D341Med (cell line): ENCODE data around the gene ABHD16B.
"Not testable (repeated sequence)": the region's sequence is repeated elsewhere in the genome, so short reads cannot be mapped to it uniquely, and the experiment has no call there.

Experiments
- DNase-seq: peaks from one replicate; pipeline ENCODE4 v3.0.0; 2012; ENCODE audit warnings: low spot score

The ABHD16B gene

GRCh38 chr20:63878899-63879663 lies 17.8 kb downstream of the ABHD16B start:
- DNase-seq = peak; percentile 18

- not testable (repeated sequence) for DNase-seq
Measured at GRCh38 chr20:63880901-63881300, 19.6 kb downstream of the ABHD16B start.

- peak; percentile 15 for DNase-seq
Measured at GRCh38 chr20:63881451-63882226, 20.3 kb downstream of the ABHD16B start.

GRCh38 chr20:63882257-63883200 lies 21.2 kb downstream of the ABHD16B start:
- peak; percentile 18 for DNase-seq

DNA sequence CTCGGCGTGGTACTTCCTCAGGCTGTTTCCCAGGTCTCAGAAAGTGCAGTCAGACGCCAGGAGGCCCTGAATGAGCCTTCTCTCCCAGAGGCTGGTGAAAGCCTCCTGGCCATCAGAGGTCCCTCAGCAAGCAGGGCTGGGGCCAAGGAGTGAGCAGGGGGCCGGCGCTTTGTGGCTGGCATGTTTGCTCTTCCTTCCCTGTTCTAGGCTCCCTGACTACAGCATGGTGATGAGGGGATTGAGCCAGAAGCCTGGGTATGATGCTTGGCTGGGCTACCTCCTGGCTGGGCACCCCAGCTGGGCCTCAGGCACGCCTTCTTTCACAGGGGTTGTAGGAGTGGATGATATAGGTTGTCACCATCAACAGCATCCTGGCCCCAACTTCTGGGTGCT lies 21.9 kb downstream of the ABHD16B start:
- DNase-seq = peak; percentile 14

GRCh38 chr20:63884506-63885263 lies 23.4 kb downstream of the ABHD16B start:
- DNase-seq = no peak

DNA sequence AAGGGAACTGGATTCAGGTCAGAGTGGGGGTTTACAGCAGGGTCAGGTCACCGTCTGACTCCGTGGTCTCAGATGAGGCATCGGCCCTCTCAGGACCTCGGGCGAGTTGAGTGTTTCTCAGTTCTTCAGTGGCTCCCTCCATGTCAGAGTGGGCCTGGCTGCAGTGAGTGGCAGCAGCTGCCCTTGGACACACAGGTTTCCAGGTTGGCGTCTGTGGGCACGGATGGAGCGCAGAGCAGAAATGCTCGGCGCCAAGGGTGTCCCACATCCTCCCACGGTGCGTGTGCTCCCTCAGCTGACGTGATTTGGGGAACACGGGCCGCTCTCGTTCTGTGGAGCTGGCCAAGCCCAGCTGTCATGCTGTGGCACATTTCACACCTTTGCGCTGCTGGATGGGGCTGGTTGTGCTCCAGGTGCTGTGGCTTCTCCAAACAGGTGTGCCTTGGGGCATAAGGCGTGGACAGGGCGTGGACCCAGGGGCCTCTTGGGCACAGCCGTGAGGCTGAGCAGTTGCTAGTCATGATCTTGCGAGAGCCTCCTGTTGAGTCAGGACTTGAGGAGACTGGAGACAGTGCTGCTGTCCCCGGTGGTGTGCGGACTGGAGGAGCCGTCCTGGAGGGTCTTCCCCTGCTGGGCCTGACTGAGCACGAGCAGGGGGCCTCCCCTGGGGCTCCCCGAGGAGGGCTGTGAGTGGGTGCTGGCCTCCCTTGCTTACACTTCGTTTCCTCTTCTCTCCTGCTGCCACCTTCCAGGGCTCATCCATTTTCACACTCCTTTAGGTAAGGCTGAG lies 24.2 kb downstream of the ABHD16B start:
- no peak for DNase-seq

DNA sequence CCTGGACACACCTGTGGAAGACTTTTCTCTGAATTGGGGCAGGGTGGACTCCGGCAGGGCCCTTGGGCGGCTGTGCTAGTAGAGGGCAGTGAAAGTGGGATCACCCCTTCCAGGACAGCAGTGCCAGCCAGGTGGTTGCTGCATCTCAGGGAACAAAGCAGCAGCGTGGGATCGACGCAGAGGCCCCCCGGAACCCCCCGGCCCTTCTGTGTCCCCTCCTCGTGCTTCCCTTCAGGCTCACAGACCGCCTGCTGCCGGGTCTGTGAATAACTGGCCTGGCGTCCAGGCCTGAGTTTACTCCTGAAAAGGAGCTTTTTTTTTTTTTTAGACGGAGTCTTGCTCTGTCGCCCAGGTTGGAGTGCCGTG lies 24.7 kb downstream of the ABHD16B start:
- DNase-seq = no peak

- no peak for DNase-seq
Measured at GRCh38 chr20:63886921-63887320, 25.6 kb downstream of the ABHD16B start.

GRCh38 chr20:63889241-63890200 lies 28.2 kb downstream of the ABHD16B start:
- DNase-seq = no peak

DNA sequence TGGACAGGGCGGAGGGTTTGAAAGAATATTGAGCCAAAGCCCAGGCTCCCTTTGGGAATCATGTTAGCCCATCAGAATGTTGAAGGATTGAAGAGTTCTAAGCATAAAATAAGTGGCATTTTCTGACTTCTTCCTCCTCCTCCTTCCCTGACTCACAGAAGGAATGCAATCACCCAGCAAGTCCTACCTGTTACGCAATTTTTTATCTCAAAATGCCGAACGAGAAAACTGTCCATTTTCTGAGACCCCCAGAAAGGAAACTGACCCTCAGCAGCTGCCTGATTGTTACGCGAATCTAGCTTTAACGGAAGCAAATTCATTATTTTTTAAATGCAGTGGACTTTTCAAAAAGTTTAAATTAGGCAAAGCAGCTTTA lies 28.9 kb downstream of the ABHD16B start:
- DNase-seq = no peak

GRCh38 chr20:63890616-63891015 lies 29.3 kb downstream of the ABHD16B start:
- no peak for DNase-seq

- no peak for DNase-seq
Measured at GRCh38 chr20:63891061-63892002, 30.0 kb downstream of the ABHD16B start.

DNA sequence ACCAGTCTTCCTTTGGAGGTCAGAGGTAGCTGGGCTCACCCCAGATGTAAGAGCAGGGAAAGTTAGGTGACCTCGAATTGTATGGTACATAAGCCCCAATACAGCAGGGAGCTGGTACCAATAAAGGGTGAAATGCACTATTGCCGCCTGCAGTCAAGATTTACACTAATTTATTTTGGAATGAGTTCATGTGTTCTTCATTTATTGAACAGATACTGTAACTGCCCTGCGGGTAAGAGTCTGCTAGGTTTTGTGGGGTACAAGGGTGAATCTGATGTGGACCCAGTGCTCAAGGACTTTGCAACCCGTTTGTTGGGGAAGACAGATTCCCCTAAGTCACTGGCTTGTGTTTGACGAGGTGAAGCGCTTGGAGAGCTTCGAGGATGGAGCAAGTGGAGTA lies 31.1 kb downstream of the ABHD16B start:
- DNase-seq = no peak

GRCh38 chr20:63893999-63894357 lies 32.7 kb downstream of the ABHD16B start:
- no peak for DNase-seq

DNA sequence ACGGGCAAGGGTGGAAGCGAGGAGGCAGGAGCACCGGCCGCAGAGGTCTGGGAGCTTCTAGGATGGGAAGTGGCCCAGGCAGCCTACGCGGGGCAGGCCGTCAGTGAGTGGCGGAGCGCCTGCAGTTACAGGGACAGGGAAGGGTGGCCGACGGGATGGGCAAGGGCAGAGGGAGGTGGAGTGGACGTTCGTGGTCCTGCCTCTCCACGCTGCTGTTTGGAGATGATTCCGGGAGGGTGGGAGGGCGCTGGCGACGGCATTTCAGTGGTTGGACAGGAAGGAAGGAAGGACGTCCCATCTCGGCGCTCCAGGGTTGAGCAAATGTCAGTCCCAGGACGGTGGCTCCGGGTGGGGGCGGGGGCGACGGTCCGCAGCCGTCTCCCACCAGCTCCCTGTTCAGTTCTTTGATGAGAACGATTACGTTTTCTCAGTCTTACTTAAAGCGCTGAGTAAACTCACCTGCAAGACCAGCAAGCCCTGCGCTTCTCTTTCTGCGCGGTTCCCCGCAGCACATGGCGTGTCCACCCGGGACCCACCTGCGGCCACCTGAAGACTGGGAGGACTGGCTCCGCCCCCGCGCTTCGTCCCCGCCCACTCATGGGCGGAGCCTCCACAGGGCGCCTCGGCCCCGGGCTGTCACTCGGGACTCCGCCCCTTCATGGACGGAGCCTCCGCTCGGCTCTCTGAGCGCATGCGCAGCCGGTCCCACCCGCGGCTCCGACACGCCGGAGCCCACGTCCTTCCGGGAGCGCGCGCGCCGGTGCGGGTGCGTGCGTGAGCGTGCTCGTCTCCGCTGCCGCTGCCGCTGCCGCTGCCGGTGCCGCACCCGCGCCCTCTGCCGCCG lies 33.3 kb downstream of the ABHD16B start, which contains the start of gene DNAJC5:
DNAJC5 (plus strand) TSS at position 769 of the 844 bp plus-strand sequence. CDS start 33,220 bp downstream, outside the sequence.
- DNase-seq = peak; percentile 100

DNA sequence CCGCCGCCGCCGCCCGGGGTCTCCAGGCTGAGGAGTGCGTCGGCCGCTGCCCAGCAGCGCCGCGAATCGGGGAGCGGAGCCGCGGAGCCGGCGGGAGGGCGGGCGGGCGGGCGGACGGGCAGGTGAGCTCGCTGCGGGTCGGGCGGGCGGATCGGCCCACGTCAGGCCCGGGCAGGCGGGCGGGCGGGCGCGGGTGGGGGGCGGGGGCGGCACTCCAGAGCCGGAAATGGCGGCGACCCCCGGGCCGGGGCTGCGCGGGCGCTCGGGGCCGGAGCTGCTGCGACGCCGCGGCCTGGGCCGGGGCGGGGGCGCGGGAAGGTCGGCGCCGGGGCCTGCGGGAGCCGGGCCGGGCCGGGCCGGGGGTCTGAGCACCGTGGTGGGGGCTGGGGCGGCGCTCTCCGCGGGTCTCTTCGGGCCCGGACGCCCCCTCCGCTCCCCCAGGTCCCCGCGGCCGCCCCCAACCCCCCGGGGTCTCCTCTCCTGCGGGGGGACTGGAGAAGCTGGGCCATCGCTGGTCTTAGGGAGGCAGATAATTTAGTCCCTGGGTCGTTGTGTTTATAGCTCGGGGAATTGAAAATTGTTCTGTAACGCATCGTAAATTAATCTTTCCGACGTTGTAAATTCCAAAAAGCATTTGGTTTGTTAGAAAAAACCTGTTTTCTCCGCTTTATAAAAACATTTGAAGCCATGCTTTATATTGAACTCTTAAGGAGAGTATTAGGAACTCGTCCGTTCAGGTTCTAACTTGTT lies 34.1 kb downstream of the ABHD16B start:
- no peak for DNase-seq
